K562 (cell line): Measurements from ENCODE around the gene ERC2.

Source experiments
- ARID3A ChIP-seq: IDR thresholded peaks from 2 replicates; pipeline ENCODE4 v1.6.1; 2012; ENCODE audit warnings: low read depth, low read length, improper control_type of control experiment, borderline replicate concordance
- CTCF ChIP-seq, 3 experiments: IDR thresholded peaks in 2 of 3; conservative IDR thresholded peaks in 1 of 3; 2 replicates each; pipeline ENCODE4 v1.5.1; 2011 to 2012; ENCODE audit warnings: low read length in 3 of 3, mild to moderate bottlenecking in 3 of 3, control low read depth in 2 of 3, improper control_type of control experiment in 1 of 3, inconsistent platforms in 1 of 3, low read depth in 1 of 3, mixed read lengths in 1 of 3, moderate library complexity in 1 of 3; ENCODE audit not compliant: insufficient read depth in 2 of 3
- E2F1 ChIP-seq: sonication (generic); formaldehyde crosslinking; IDR thresholded peaks from 2 replicates; pipeline ENCODE4 v1.8.1; 2023; ENCODE audit warnings: mild to moderate bottlenecking, missing genetic modification reagents, moderate library complexity
- ETS2 ChIP-seq: IDR thresholded peaks from 2 replicates; pipeline ENCODE4 v1.6.1; 2016; ENCODE audit warnings: borderline replicate concordance, missing genetic modification characterization, mild to moderate bottlenecking, moderate library complexity, missing compliant biosample characterization; ENCODE audit not compliant: poor library complexity, severe bottlenecking
- ETV6 ChIP-seq, 3 experiments: fragments of 150-350 bp in 1 of 3; sonication (generic) in 1 of 3; formaldehyde crosslinking in 1 of 3; IDR thresholded peaks; 2 replicates each; pipeline versions ENCODE4 v1.6.1 to v1.8.0; 2014 to 2022; ENCODE audit warnings: borderline replicate concordance in 2 of 3, low read depth in 2 of 3, antibody characterized with exemption in 1 of 3, low read length in 1 of 3, mild to moderate bottlenecking in 1 of 3, missing genetic modification reagents in 1 of 3
- JUND ChIP-seq, 2 experiments: IDR thresholded peaks; 2 replicates in 1 of 2; 3 replicates in 1 of 2; pipeline ENCODE4 v1.6.1; 2011; ENCODE audit warnings: borderline replicate concordance in 2 of 2, low read depth in 2 of 2, low read length in 2 of 2, improper control_type of control experiment in 1 of 2, missing biosample characterization in 1 of 2, missing genetic modification characterization in 1 of 2, missing genetic modification reagents in 1 of 2
- MCM5 ChIP-seq: fragments of 450-650 bp; IDR thresholded peaks from 2 replicates; pipeline ENCODE4 v1.6.1; 2016; ENCODE audit warnings: low read depth
- NUFIP1 ChIP-seq: fragments of 450-650 bp; IDR thresholded peaks from 2 replicates; pipeline ENCODE4 v1.6.1; 2018; ENCODE audit not compliant: partially characterized antibody
- SMC3 ChIP-seq: conservative IDR thresholded peaks from 2 replicates; pipeline ENCODE4 v1.6.1; 2011; ENCODE audit warnings: low read depth, low read length, improper control_type of control experiment; ENCODE audit not compliant: insufficient read depth
- ZFP36 ChIP-seq: fragments of 150-350 bp; IDR thresholded peaks from 2 replicates; pipeline ENCODE4 v1.6.1; 2018; ENCODE audit warnings: low read length, low read depth; ENCODE audit not compliant: partially characterized antibody
- ZNF217 ChIP-seq: sonication (generic); formaldehyde crosslinking; IDR thresholded peaks from 2 replicates; pipeline ENCODE4 v1.8.0; 2022; ENCODE audit warnings: mild to moderate bottlenecking, missing genetic modification reagents

GRCh38 chr3:55541456-55541855, 926.8 kb downstream of the ERC2 start:
- no peak for TF ChIP-seq CTCF (IDR thresholded peaks at IDR 0.05 in 2 of 3, conservative IDR thresholded peaks at IDR 0.05 in 1 of 3; ENCODE audit: insufficient read depth in 2 of 3, low read depth in 1 of 3, low read length in 3 of 3)
- TF ChIP-seq ZFP36: no peak
- no peak for TF ChIP-seq ZNF217 (CRISPR knock-in tag)
- TF ChIP-seq E2F1 (CRISPR knock-in tag): no peak
- no peak for TF ChIP-seq JUND (IDR thresholded peaks at IDR 0.05; ENCODE audit: borderline replicate concordance, low read depth, low read length)
- TF ChIP-seq JUND (tag; IDR thresholded peaks at IDR 0.05; ENCODE audit: borderline replicate concordance, low read depth, low read length): no peak
- TF ChIP-seq NUFIP1: no peak
- no peak for TF ChIP-seq SMC3
- no peak for TF ChIP-seq MCM5
- TF ChIP-seq ETS2: no peak
- TF ChIP-seq ETV6 (IDR thresholded peaks at IDR 0.05; ENCODE audit: borderline replicate concordance in 1 of 2, low read depth in 2 of 2, low read length in 1 of 2): no peak
- TF ChIP-seq ETV6 (CRISPR knock-in tag; IDR thresholded peaks at IDR 0.05; ENCODE audit: borderline replicate concordance): no peak
- TF ChIP-seq ARID3A: no peak
